Tibial nerve (tissue), 3 donors: ENCODE data around the gene MAPK4.
"Not testable (repeated sequence)": the region's sequence is repeated elsewhere in the genome, so short reads cannot be mapped to it uniquely, and the experiment has no call there.

Experiments used
- POLR2A ChIP-seq, 2 donors: fragments of 450-650 bp; IDR thresholded peaks; one replicate each; pipeline ENCODE4 v1.6.1; 2017; ENCODE audit warnings: antibody characterized with exemption in 2 of 2, mild to moderate bottlenecking in 2 of 2, moderate library complexity in 2 of 2
- TF ChIP-seq, protein P1 (sequence below), 5 experiments: fragments of 200-600 bp in 3 of 5; fragments of 450-650 bp in 2 of 5; sonication (generic) in 3 of 5; IDR thresholded peaks; one replicate each; pipeline ENCODE4 v1.5.1; 2016 to 2019; ENCODE audit warnings: antibody characterized with exemption in 5 of 5, mild to moderate bottlenecking in 3 of 5, moderate library complexity in 2 of 5

DNA sequence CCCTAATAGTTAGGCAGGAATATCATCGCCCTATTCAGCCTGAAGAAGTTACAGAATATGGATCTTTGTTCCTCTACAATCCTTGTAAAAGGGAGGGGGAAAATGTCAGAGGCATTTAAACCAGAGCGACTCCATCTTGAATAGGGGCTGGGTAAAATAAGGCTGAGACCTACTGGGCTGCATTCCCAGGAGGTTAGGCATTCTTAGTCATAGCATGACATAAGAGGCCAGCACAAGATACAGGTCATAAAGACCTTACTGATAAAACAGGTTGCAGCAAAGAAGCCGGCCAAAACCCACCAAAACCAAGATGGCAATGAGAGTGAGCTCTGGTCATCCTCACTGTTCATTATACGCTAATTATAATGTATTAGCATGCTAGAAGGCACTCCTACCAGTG lies 15.4 kb upstream of the MAPK4 start:
- TF ChIP-seq, protein P1, sequence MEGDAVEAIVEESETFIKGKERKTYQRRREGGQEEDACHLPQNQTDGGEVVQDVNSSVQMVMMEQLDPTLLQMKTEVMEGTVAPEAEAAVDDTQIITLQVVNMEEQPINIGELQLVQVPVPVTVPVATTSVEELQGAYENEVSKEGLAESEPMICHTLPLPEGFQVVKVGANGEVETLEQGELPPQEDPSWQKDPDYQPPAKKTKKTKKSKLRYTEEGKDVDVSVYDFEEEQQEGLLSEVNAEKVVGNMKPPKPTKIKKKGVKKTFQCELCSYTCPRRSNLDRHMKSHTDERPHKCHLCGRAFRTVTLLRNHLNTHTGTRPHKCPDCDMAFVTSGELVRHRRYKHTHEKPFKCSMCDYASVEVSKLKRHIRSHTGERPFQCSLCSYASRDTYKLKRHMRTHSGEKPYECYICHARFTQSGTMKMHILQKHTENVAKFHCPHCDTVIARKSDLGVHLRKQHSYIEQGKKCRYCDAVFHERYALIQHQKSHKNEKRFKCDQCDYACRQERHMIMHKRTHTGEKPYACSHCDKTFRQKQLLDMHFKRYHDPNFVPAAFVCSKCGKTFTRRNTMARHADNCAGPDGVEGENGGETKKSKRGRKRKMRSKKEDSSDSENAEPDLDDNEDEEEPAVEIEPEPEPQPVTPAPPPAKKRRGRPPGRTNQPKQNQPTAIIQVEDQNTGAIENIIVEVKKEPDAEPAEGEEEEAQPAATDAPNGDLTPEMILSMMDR (IDR thresholded peaks at IDR 0.05): not testable (repeated sequence)
- TF ChIP-seq POLR2A (IDR thresholded peaks at IDR 0.05): not testable (repeated sequence)
